Measurements from ENCODE around the gene NODAL.

Gene NODAL

GRCh38 chr10:70455213-70455630, 13.7 kb upstream of the NODAL start:
- peaks cover 6% of the 10 kb centered on the region for H3K4me1 ChIP-seq (ENCODE audit: control insufficient read depth, insufficient read depth, low read length)
- H3K9me3 ChIP-seq (ENCODE audit: control insufficient read depth, insufficient read depth, low read depth, low read length), result no peaks in the 10 kb centered on the region
- no peak overlapping the region for H3K27ac ChIP-seq (ENCODE audit: extremely low read depth, low read depth, low read length)
- no peaks in the 10 kb centered on the region for H3K36me3 ChIP-seq (ENCODE audit: control insufficient read depth in 2 of 2, insufficient read depth in 1 of 2, low read length in 2 of 2)
- TF ChIP-seq ZNF23 (tag by site-specific recombination; IDR thresholded peaks at IDR 0.05; ENCODE audit: borderline replicate concordance) (no peak), ZNF10 (tag by site-specific recombination; IDR thresholded peaks at IDR 0.05) (no peak), ZNF768 (tag by site-specific recombination; IDR thresholded peaks at IDR 0.05) (0 out of 2 replicates have a peak, but pooled peaks have one; percentile 58)
- ChIA-PET POLR2A (interaction anchor here (1.3 kb wide), 1 partner anchor 51 kb away, joined by 4 read pairs; the partner anchor contains the start of gene EIF4EBP2), CTCF (interaction anchor here (0.8 kb wide), 1 partner anchor 84 kb away, joined by 3 read pairs; no protein-coding TSS in a partner anchor)
- H3K4me3 ChIP-seq (ENCODE audit: low read depth, low read length), result no peak overlapping the region

GRCh38 chr10:70448236-70448635, 6.8 kb upstream of the NODAL start:
- Histone ChIP-seq H3K9me3 (ENCODE audit: control insufficient read depth, insufficient read depth, low read depth, low read length) (no peaks in the 10 kb centered on the region), H3K4me1 (ENCODE audit: control insufficient read depth, insufficient read depth, low read length) (no peaks in the 10 kb centered on the region), H3K36me3 (ENCODE audit: control insufficient read depth in 2 of 2, insufficient read depth in 1 of 2, low read length in 2 of 2) (no peaks in the 10 kb centered on the region), H3K27ac (ENCODE audit: extremely low read depth, low read depth, low read length) (no peak overlapping the region), H3K4me3 (ENCODE audit: low read depth, low read length) (no peak overlapping the region)
- CTCF ChIA-PET, result interaction anchor here (0.7 to 1.4 kb wide), 4 partner anchors 13 to 135 kb away, joined by 3 to 7 read pairs (median 4); no protein-coding TSS in a partner anchor
- POLR2A ChIA-PET, result interaction anchor here (1.6 kb wide), 1 partner anchor 44 kb away, joined by 5 read pairs; the partner anchor contains the start of gene EIF4EBP2
- no peak for TF ChIP-seq REST (tag by site-specific recombination; IDR thresholded peaks at IDR 0.05)
- no peak for TF ChIP-seq ZNF214 (tag by site-specific recombination; IDR thresholded peaks at IDR 0.05; ENCODE audit: borderline replicate concordance)
- TF ChIP-seq ZNF626 (tag by site-specific recombination; IDR thresholded peaks at IDR 0.05), result no peak
- no peak for TF ChIP-seq ZNF423 (tag by site-specific recombination; IDR thresholded peaks at IDR 0.05)
- TF ChIP-seq SP2 (tag by site-specific recombination; IDR thresholded peaks at IDR 0.05), result no peak
- no peak for TF ChIP-seq ZNF132 (tag by site-specific recombination; IDR thresholded peaks at IDR 0.05; ENCODE audit: borderline replicate concordance)

GRCh38 chr10:70445718-70446657, 4.5 kb upstream of the NODAL start:
- Histone ChIP-seq H3K4me3 (ENCODE audit: low read depth, low read length) (no peak overlapping the region), H3K9me3 (ENCODE audit: control insufficient read depth, insufficient read depth, low read depth, low read length) (no peaks in the 10 kb centered on the region), H3K4me1 (ENCODE audit: control insufficient read depth, insufficient read depth, low read length) (no peaks in the 10 kb centered on the region), H3K36me3 (ENCODE audit: control insufficient read depth in 2 of 2, insufficient read depth in 1 of 2, low read length in 2 of 2) (no peaks in the 10 kb centered on the region), H3K27ac (ENCODE audit: extremely low read depth, low read depth, low read length) (no peak overlapping the region)
- ChIA-PET CTCF (interaction anchor here (0.5 to 1.3 kb wide), 4 partner anchors 9 to 239 kb away, joined by 3 to 5 read pairs (median 4); no protein-coding TSS in a partner anchor), POLR2A (no interaction called here)
- TF ChIP-seq ZNF394 (tag by site-specific recombination; IDR thresholded peaks at IDR 0.05; ENCODE audit: borderline replicate concordance) (no peak), ZNF624 (tag by site-specific recombination; IDR thresholded peaks at IDR 0.05) (no peak), ZNF266 (tag by site-specific recombination; IDR thresholded peaks at IDR 0.05; ENCODE audit: low read depth) (no peak), ZFP37 (tag by site-specific recombination; IDR thresholded peaks at IDR 0.05) (no peak), YY2 (tag by site-specific recombination; IDR thresholded peaks at IDR 0.05) (no peak), ZNF514 (tag by site-specific recombination; IDR thresholded peaks at IDR 0.05) (no peak), ZNF610 (tag by site-specific recombination; IDR thresholded peaks at IDR 0.05; ENCODE audit: borderline replicate concordance) (no peak), ZBTB8A (tag by site-specific recombination; IDR thresholded peaks at IDR 0.05) (no peak), ZNF623 (tag by site-specific recombination; IDR thresholded peaks at IDR 0.05) (no peak), KLF9 (tag by site-specific recombination; IDR thresholded peaks at IDR 0.05; ENCODE audit: low read depth) (no peak), ZIC2 (tag by site-specific recombination; IDR thresholded peaks at IDR 0.05) (no peak), KLF10 (tag by site-specific recombination; IDR thresholded peaks at IDR 0.05) (no peak)

Measured in HEK293 (cell line).